GM12878 (cell line): ENCODE results near the gene MAP4K4. TPM values are rescaled to one million over a fixed set of nuclear protein-coding genes. Genes with fewer than 3 reads are reported as not detected.

Experiments
- ATAC-seq: fragments of 200-7000 bp; cut with Tn5 transposase; 3 replicates; pipeline ENCODE4 v1.9.1; 2020; ENCODE audit warnings: mild to moderate bottlenecking, moderate library complexity
- BruUV-seq: library from RNA; stranded (reverse); fragments of 400-500 nt; replicated peaks from 2 replicates; lab custom pipeline; 2021; lab: Mats Ljungman, UMichigan
- CTCF ChIA-PET: fragments of 300-600 bp; sonication (Branson Sonifier 250); formaldehyde crosslinking; extraction: SDS; loops from one replicate; lab custom pipeline; 2021; ENCODE audit warnings: inconsistent platforms; lab: Yijun Ruan, JAX
- POLR2A ChIA-PET: fragments of 350-600 bp; formaldehyde crosslinking; extraction: SDS; loops from one replicate; lab custom pipeline; 2021; ENCODE audit warnings: inconsistent platforms; lab: Charles Lee
- RAD21 ChIA-PET: fragments of 300-600 bp; sonication (Branson Sonifier 250); formaldehyde crosslinking; loops from one replicate; lab custom pipeline; 2023; ENCODE audit warnings: antibody characterized with exemption; ENCODE audit not compliant: unreplicated experiment; lab: Charles Lee
- SMC1A ChIA-PET: fragments of 300-600 bp; sonication (Branson Sonifier 250); formaldehyde crosslinking; loops from one replicate; lab custom pipeline; 2023; ENCODE audit not compliant: unreplicated experiment, uncharacterized antibody; lab: Charles Lee
- DNase-seq: peaks from one replicate; pipeline ENCODE4 v3.0.0-alpha.2; 2011; ENCODE audit warnings: low read depth, low spot score
- FAIRE-seq: peaks from 3 replicates; lab custom pipeline; 2011; peaks lifted over from hg19 to GRCh38; lab: Jason Lieb, UNC
- H2AFZ ChIP-seq: 2 replicates; pipeline ENCODE4 v1.6.0; 2011; ENCODE audit warnings: low read depth, low read length, control low read depth; ENCODE audit not compliant: control insufficient read depth
- H3K27ac ChIP-seq: 2 replicates; pipeline ENCODE4 v1.5.1; 2011; ENCODE audit warnings: control low read depth; ENCODE audit not compliant: control insufficient read depth, insufficient read depth
- H3K27me3 ChIP-seq, 2 experiments: replicated peaks in 1 of 2; 2 replicates each; pipeline versions ENCODE4 v1.6.0 to v1.6.1; 2011; ENCODE audit warnings: low read length in 1 of 2; ENCODE audit not compliant: control insufficient read depth in 2 of 2, insufficient read depth in 2 of 2
- H3K36me3 ChIP-seq, 2 experiments: 2 replicates each; pipeline ENCODE4 v1.5.1; 2011; ENCODE audit warnings: low read length in 1 of 2; ENCODE audit not compliant: control insufficient read depth in 2 of 2, insufficient read depth in 2 of 2
- H3K4me1 ChIP-seq: 2 replicates; pipeline ENCODE4 v1.6.1; 2011; ENCODE audit warnings: mild to moderate bottlenecking, low read length, moderate library complexity, mixed read lengths; ENCODE audit not compliant: control insufficient read depth, insufficient read depth
- H3K4me2 ChIP-seq: 2 replicates; pipeline ENCODE4 v1.6.0; 2011; ENCODE audit warnings: control low read depth; ENCODE audit not compliant: control insufficient read depth, insufficient read depth
- H3K4me3 ChIP-seq: fragments of 200-600 bp; sonication (generic); 2 replicates; pipeline ENCODE4 v1.5.1; 2016
- H3K79me2 ChIP-seq: 2 replicates; pipeline ENCODE4 v1.6.0; 2011; ENCODE audit warnings: low read length; ENCODE audit not compliant: control insufficient read depth, insufficient read depth
- H3K9ac ChIP-seq: 2 replicates; pipeline ENCODE4 v1.8.0; 2011; ENCODE audit warnings: low read length, control low read depth, mixed read lengths; ENCODE audit not compliant: control insufficient read depth, insufficient read depth
- H3K9me3 ChIP-seq: replicated peaks from 3 replicates; pipeline ENCODE4 v1.5.1; 2011; ENCODE audit warnings: mild to moderate bottlenecking, low read length; ENCODE audit not compliant: control insufficient read depth, insufficient read depth
- H4K20me1 ChIP-seq: 2 replicates; pipeline ENCODE4 v1.6.0; 2011; ENCODE audit not compliant: control insufficient read depth, insufficient read depth
- GATAD2B ChIP-seq: fragments of 450-650 bp; conservative IDR thresholded peaks from 2 replicates; pipeline ENCODE4 v1.6.1; 2017; ENCODE audit warnings: low read depth, mild to moderate bottlenecking, moderate library complexity
- NR2F1 ChIP-seq: fragments of 450-650 bp; conservative IDR thresholded peaks from 2 replicates; pipeline ENCODE4 v1.6.1; 2017; ENCODE audit warnings: mild to moderate bottlenecking
- PML ChIP-seq: IDR thresholded peaks from 2 replicates; pipeline ENCODE4 v1.6.1; 2012; ENCODE audit warnings: low read length, inconsistent platforms
- PRDM15 ChIP-seq: fragments of 450-650 bp; formaldehyde crosslinking; IDR thresholded peaks from 2 replicates; pipeline ENCODE4 v1.4.0; 2020; ENCODE audit warnings: mild to moderate bottlenecking, moderate library complexity
- RBBP5 ChIP-seq: fragments of 200-600 bp; sonication (generic); conservative IDR thresholded peaks from 2 replicates; pipeline ENCODE4 v1.6.1; 2016
- SMC3 ChIP-seq: IDR thresholded peaks from 2 replicates; pipeline ENCODE4 v1.6.1; 2011; ENCODE audit warnings: low read length, improper control_type of control experiment, borderline replicate concordance
- STAT3 ChIP-seq: IDR thresholded peaks from 2 replicates; pipeline ENCODE4 v1.6.1; 2011; ENCODE audit warnings: low read depth, low read length, improper control_type of control experiment
- WRNIP1 ChIP-seq: IDR thresholded peaks from 2 replicates; pipeline ENCODE4 v1.6.1; 2011; ENCODE audit warnings: low read depth, low read length, improper control_type of control experiment, borderline replicate concordance
- WGBS: methylation state at CpG from one replicate; pipeline ENCODE4 v1.1.6; 2016; ENCODE audit warnings: low lambda C conversion rate; ENCODE audit not compliant: insufficient replicate concordance, insufficient coverage; ENCODE audit errors: missing lambda C conversion rate; 5-methylcytosine and 5-hydroxymethylcytosine counted together
- in situ Hi-C: fragments of 300-500 bp; cut with MboI; formaldehyde crosslinking; loops from 9 replicates; pipeline ENCODE4 v1.14.3; 2018; ENCODE audit warnings: mixed read lengths
- intact Hi-C: fragments of 100-400 bp; cut with micrococcal nuclease; formaldehyde crosslinking; loops from one replicate; pipeline ENCODE4 v1.14.2; 2022; ENCODE audit not compliant: unreplicated experiment
- polyA plus RNA-seq, 11 experiments: library from polyadenylated mRNA; depleted of rRNA in 4 of 11; unstranded in 6 of 11; stranded (reverse) in 5 of 11; fragments of >200 nt; fragmentation: Nextera tagmentation in 4 of 11; fragmentation: Illumina TruSeq in 1 of 11; extraction: Ambion mirVana in 4 of 11; extraction: Trizol in 1 of 11; gene quantifications; 1 replicate in 1 of 11; 2 replicates in 10 of 11; pipeline versions ENCODE4 v1.2.1 to v1.2.3, GENCODE V29; 2011 to 2016; ENCODE audit warnings: inconsistent platforms in 2 of 11, missing spikeins in 2 of 11, low read depth in 1 of 11
- total RNA-seq, 4 experiments: library from RNA; depleted of rRNA in 3 of 4; stranded (reverse); fragments of >200 nt in 3 of 4; fragmentation: Illumina TruSeq in 1 of 4; extraction: Trizol in 1 of 4; gene quantifications; 2 replicates each; pipeline versions ENCODE4 v1.2.1 to v1.2.3, GENCODE V29; 2013 to 2021
- TF ChIP-seq, protein P1 (sequence below): fragments of 450-650 bp; IDR thresholded peaks from 2 replicates; pipeline ENCODE4 v1.6.1; 2017; ENCODE audit warnings: antibody characterized with exemption, mild to moderate bottlenecking, moderate library complexity
- TF ChIP-seq, protein P2 (sequence below): IDR thresholded peaks from 2 replicates; pipeline ENCODE4 v1.6.1; 2011; ENCODE audit warnings: mild to moderate bottlenecking, low read depth, low read length, moderate library complexity; ENCODE audit not compliant: insufficient replicate concordance
- TF ChIP-seq, protein P3 (sequence below): IDR thresholded peaks from 2 replicates; pipeline ENCODE4 v1.6.1; 2011; ENCODE audit warnings: borderline replicate concordance, low read depth, mild to moderate bottlenecking, moderate library complexity, mixed read lengths, low read length; ENCODE audit not compliant: insufficient read depth; ENCODE audit errors: extremely low read length
- TF ChIP-seq, protein P4 (sequence below): fragments of 450-650 bp; IDR thresholded peaks from 2 replicates; pipeline ENCODE4 v1.6.1; 2017; ENCODE audit warnings: mild to moderate bottlenecking, low read depth, inconsistent platforms; ENCODE audit not compliant: poor library complexity, severe bottlenecking

Gene MAP4K4
- total and polyA plus RNA-seq, 10 of the 15 experiments (the other 5 are each of a cell fraction or from before 2014, with no cell fraction given) = 1.9 to 50.4 (median 9.7) TPM

DNA sequence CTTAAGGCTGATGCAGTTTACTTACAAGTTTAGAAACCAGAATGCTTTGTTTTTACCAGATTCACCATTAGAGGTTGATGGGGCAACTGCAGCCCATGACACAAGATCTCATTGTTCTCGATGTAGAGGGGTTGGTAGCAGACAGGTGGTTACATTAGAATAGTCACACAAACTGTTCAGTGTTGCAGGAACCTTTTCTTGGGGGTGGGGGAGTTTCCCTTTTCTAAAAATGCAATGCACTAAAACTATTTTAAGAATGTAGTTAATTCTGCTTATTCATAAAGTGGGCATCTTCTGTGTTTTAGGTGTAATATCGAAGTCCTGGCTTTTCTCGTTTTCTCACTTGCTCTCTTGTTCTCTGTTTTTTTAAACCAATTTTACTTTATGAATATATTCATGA, 194.9 kb downstream of the MAP4K4 start:
- ChIA-PET SMC1A (interaction anchor here (0.9 to 2.8 kb wide), 3 partner anchors 8 to 346 kb away, joined by 3 to 18 read pairs (median 13); no protein-coding TSS in a partner anchor), RAD21 (interaction anchor here (0.9 to 3.2 kb wide), 6 partner anchors 8 to 348 kb away, joined by 3 to 18 read pairs (median 4); no protein-coding TSS in a partner anchor), CTCF (interaction anchor here (1.8 to 3.8 kb wide), 3 partner anchors 8 to 348 kb away, joined by 5 to 35 read pairs (median 8); no protein-coding TSS in a partner anchor), POLR2A (interaction anchor here (1.0 kb wide), 1 partner anchor 103 kb away, joined by 3 read pairs; no protein-coding TSS in a partner anchor)
- Histone ChIP-seq H3K4me2 (no peak overlapping the region), H3K9me3 (no peaks in the 10 kb centered on the region; the same call in 2 of the 3 replicates), H3K4me3 (no peak overlapping the region), H3K79me2 (no peaks in the 10 kb centered on the region), H3K9ac (no peak overlapping the region), H4K20me1 (no peaks in the 10 kb centered on the region), H3K36me3 (no peaks in the 10 kb centered on the region), H3K27ac (no peak overlapping the region), H2AFZ (no peak overlapping the region), H3K27me3 (no peaks in the 10 kb centered on the region), H3K4me1 (no peaks in the 10 kb centered on the region)
- in situ Hi-C loops = no loop called here
- no TSS peak for BruUV-seq
- WGBS = 0% methylated on average over 3 of the region's 3 CpGs
- DNase-seq (peak; percentile 21), ATAC-seq (peak; percentile 95), FAIRE-seq (peak; percentile 13)
- intact Hi-C loops = no loop called here
- TF ChIP-seq PML = no peak
- TF ChIP-seq GATAD2B = peak; percentile 58; the same call in 1 of the 2 replicates
- TF ChIP-seq, protein P1, sequence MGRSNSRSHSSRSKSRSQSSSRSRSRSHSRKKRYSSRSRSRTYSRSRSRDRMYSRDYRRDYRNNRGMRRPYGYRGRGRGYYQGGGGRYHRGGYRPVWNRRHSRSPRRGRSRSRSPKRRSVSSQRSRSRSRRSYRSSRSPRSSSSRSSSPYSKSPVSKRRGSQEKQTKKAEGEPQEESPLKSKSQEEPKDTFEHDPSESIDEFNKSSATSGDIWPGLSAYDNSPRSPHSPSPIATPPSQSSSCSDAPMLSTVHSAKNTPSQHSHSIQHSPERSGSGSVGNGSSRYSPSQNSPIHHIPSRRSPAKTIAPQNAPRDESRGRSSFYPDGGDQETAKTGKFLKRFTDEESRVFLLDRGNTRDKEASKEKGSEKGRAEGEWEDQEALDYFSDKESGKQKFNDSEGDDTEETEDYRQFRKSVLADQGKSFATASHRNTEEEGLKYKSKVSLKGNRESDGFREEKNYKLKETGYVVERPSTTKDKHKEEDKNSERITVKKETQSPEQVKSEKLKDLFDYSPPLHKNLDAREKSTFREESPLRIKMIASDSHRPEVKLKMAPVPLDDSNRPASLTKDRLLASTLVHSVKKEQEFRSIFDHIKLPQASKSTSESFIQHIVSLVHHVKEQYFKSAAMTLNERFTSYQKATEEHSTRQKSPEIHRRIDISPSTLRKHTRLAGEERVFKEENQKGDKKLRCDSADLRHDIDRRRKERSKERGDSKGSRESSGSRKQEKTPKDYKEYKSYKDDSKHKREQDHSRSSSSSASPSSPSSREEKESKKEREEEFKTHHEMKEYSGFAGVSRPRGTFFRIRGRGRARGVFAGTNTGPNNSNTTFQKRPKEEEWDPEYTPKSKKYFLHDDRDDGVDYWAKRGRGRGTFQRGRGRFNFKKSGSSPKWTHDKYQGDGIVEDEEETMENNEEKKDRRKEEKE = no peak
- TF ChIP-seq NR2F1 = peak; percentile 53; the same call in 1 of the 2 replicates
- no peak for TF ChIP-seq STAT3
- TF ChIP-seq PRDM15 (CRISPR knock-in tag) = no peak
- TF ChIP-seq SMC3 = no peak
- no peak for TF ChIP-seq WRNIP1
- TF ChIP-seq, protein P2, sequence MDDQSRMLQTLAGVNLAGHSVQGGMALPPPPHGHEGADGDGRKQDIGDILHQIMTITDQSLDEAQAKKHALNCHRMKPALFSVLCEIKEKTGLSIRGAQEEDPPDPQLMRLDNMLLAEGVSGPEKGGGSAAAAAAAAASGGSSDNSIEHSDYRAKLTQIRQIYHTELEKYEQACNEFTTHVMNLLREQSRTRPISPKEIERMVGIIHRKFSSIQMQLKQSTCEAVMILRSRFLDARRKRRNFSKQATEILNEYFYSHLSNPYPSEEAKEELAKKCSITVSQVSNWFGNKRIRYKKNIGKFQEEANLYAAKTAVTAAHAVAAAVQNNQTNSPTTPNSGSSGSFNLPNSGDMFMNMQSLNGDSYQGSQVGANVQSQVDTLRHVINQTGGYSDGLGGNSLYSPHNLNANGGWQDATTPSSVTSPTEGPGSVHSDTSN = no peak
- TF ChIP-seq, protein P3, sequence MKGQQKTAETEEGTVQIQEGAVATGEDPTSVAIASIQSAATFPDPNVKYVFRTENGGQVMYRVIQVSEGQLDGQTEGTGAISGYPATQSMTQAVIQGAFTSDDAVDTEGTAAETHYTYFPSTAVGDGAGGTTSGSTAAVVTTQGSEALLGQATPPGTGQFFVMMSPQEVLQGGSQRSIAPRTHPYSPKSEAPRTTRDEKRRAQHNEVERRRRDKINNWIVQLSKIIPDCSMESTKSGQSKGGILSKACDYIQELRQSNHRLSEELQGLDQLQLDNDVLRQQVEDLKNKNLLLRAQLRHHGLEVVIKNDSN = no peak
- TF ChIP-seq RBBP5 = no peak
- TF ChIP-seq, protein P4, sequence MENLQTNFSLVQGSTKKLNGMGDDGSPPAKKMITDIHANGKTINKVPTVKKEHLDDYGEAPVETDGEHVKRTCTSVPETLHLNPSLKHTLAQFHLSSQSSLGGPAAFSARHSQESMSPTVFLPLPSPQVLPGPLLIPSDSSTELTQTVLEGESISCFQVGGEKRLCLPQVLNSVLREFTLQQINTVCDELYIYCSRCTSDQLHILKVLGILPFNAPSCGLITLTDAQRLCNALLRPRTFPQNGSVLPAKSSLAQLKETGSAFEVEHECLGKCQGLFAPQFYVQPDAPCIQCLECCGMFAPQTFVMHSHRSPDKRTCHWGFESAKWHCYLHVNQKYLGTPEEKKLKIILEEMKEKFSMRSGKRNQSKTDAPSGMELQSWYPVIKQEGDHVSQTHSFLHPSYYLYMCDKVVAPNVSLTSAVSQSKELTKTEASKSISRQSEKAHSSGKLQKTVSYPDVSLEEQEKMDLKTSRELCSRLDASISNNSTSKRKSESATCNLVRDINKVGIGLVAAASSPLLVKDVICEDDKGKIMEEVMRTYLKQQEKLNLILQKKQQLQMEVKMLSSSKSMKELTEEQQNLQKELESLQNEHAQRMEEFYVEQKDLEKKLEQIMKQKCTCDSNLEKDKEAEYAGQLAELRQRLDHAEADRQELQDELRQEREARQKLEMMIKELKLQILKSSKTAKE = peak; percentile 92
